ENCODE data around the gene PUS3.
"Not testable (repeated sequence)": the region's sequence is repeated elsewhere in the genome, so short reads cannot be mapped to it uniquely, and the experiment has no call there.

PUS3 gene

DNA sequence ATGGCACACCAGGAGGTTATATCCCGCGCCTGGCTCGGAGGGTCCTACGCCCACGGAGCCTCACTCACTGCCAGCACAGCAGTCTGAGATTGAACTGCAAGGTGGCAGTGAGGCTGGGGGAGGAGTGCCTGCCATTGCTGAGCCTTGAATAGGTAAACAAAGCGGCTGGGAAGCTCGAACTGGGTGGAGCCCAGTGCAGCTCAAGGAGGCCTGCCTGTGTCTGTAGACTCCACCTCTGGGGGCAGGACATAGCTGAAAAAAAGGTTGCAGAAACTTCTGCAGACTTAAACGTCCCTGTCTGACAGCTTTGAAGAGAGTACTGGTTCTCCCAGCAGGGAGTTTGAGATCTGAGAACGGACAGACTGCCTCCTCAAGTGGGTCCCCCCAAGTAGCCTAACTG lies 45.3 kb downstream of the PUS3 start:
- DNase-seq: not testable (repeated sequence)

DNA sequence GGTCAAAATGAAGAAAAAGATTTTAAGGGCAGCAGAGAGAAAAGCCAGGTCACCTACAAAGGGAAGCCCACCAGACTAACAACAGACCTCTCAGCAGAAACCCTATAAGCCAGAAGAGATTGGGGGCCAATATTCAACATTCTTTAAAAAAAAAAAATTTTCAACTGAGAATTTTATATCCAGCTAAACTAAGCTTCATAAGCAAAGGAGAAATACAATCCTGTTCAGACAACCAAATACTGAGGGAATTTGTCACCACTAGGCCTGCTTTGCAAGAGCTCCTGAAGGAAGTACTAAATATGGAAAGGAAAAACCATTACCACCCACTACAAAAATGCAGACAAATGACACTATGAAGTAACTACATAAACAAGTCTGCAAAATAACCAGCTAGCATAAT lies 56.8 kb downstream of the PUS3 start:
- DNase-seq: no peak

Measured in amniotic stem cell (primary cell).